HUES48 (cell line): Measurements from ENCODE around the gene ZNF606.

Source experiments
- H3K27ac ChIP-seq: one replicate; pipeline ENCODE4 v1.7.0; 2013; ENCODE audit warnings: low read depth, low read length, inconsistent platforms
- H3K27me3 ChIP-seq: 2 replicates; pipeline ENCODE4 v1.6.1; 2013; ENCODE audit warnings: mild to moderate bottlenecking, low read length; ENCODE audit not compliant: control insufficient read depth, insufficient read depth
- H3K36me3 ChIP-seq: 2 replicates; pipeline ENCODE4 v1.6.1; 2013; ENCODE audit warnings: low read length; ENCODE audit not compliant: control insufficient read depth, insufficient read depth
- H3K4me1 ChIP-seq: 2 replicates; pipeline ENCODE4 v1.6.1; 2013; ENCODE audit warnings: mild to moderate bottlenecking, low read length; ENCODE audit not compliant: control insufficient read depth, insufficient read depth
- H3K4me3 ChIP-seq: 2 replicates; pipeline ENCODE4 v1.5.1; 2013; ENCODE audit warnings: mild to moderate bottlenecking, low read depth, low read length
- H3K9ac ChIP-seq: 2 replicates; pipeline ENCODE4 v1.6.1; 2013; ENCODE audit warnings: mild to moderate bottlenecking, low read depth, low read length, moderate library complexity
- H3K9me3 ChIP-seq: 2 replicates; pipeline ENCODE4 v1.6.1; 2013; ENCODE audit warnings: low read length; ENCODE audit not compliant: control insufficient read depth, insufficient read depth

Gene ZNF606

DNA sequence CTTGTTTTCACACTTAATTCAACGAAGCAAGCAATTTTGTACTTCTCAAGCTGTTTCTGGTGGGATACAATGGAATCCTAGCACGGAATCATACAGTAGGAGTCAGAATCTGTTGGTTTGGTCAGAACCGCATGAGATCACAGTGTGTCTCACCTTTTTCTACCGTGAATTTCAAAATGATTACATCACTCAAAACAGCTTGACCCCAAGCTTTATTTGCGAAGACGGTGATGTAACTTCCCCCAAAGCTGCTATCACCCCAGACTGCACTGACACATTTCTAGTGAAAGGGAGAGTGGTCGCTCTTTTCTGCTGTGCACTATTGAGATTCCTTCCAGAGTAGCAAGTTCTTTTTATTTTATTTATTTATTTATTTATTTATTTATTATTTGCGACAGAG lies 37.9 kb downstream of the ZNF606 start:
- H3K27me3 ChIP-seq: no peaks in the 10 kb centered on the region
- no peak overlapping the region for H3K9ac ChIP-seq
- H3K4me3 ChIP-seq: no peak overlapping the region; the same call in 1 of the 2 replicates
- H3K9me3 ChIP-seq: peaks cover 53% of the 10 kb centered on the region
- H3K36me3 ChIP-seq: no peaks in the 10 kb centered on the region
- no peaks in the 10 kb centered on the region for H3K4me1 ChIP-seq
- H3K27ac ChIP-seq: no peak overlapping the region

DNA sequence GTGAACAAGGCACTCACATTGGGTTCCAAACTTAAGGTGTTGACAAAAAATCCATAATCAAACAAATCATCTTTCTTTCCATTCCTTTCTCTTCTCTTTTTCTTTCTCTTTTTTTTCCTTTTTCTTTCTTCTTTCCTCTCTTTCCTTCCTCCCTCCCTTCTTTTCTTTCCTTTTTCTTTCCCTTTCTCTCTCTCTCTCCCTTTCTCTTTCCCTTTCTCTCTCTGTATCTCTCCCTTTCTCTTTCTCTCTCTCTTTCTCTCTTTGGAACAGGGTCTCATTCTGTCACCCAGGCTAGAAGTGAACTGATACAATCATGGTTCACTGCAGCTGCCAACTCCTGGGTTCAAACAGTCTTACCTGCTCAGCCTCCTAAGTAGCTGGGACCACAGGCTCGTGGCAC lies 40.8 kb downstream of the ZNF606 start:
- H3K4me3 ChIP-seq: no peak overlapping the region
- peaks cover 51% of the 10 kb centered on the region for H3K9me3 ChIP-seq
- H3K4me1 ChIP-seq: no peaks in the 10 kb centered on the region
- no peaks in the 10 kb centered on the region for H3K27me3 ChIP-seq
- H3K27ac ChIP-seq: no peak overlapping the region
- no peaks in the 10 kb centered on the region for H3K36me3 ChIP-seq
- no peak overlapping the region for H3K9ac ChIP-seq

DNA sequence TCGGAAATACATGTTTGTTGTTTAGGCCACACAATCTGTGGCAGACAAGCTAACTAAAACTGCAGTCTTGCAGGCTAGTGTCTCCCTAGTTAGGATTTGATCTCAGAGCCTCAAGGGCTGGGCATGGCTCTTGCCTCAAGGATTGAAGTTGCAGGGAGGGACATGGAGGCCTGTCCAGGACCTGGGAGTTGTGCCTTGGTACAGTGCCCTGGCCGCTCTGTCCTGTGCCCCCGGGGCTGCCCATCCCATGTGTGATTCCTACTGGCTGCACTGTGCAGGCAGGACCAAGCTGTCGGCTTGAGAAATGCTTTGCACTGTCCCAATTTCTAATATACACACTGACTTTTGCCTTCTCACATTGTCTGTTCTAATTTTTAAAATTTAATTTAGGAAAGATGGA lies 47.6 kb downstream of the ZNF606 start:
- Histone ChIP-seq H3K27me3 (no peaks in the 10 kb centered on the region), H3K9ac (no peak overlapping the region), H3K9me3 (peaks cover 56% of the 10 kb centered on the region), H3K4me3 (no peak overlapping the region), H3K36me3 (no peaks in the 10 kb centered on the region), H3K4me1 (no peaks in the 10 kb centered on the region), H3K27ac (no peak overlapping the region)

DNA sequence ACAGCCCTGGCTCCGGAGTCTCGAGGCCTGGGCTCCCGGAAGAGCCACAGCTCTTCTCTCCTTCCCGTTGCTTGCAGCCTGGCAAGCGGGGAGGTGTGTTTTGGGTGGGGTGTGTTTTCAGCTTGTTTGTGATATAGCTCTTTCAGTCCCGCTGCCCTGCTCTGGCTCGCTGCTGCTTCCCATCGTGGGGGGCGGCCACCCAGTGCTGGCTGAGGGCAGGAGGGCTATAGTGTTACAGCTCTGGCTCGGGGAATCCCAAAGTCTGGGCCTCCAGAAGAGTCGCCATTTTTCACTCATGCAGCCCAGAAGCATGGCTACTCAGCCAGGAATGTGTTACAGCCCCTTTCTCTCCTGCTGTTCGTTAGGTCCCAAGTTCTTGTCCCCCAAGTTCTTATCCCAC lies 52.9 kb downstream of the ZNF606 start:
- Histone ChIP-seq H3K4me3 (no peak overlapping the region), H3K36me3 (no peaks in the 10 kb centered on the region), H3K9ac (no peak overlapping the region), H3K9me3 (peaks cover 34% of the 10 kb centered on the region), H3K27me3 (no peaks in the 10 kb centered on the region), H3K27ac (no peak overlapping the region), H3K4me1 (no peaks in the 10 kb centered on the region)

DNA sequence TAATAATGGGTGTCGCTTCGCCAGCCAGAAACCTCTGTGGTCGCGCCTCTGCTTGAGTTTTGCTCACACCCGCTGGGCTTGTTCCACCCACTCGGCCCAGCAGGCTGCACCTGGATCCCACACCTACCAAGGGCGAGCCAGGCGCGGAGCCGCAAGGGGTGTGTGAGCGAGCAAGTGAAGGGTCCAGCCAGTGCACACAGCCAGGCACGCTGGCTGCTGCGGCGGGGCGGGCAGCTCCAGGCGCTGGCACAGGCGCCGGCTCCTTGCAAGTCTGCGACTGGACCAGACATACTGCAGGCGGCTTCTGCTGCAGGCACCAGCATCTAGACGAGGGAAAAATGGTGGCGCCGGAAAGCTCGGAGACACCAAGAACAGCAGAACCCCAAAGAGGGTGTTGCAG lies 53.3 kb downstream of the ZNF606 start:
- no peak overlapping the region for H3K4me3 ChIP-seq
- H3K4me1 ChIP-seq: no peaks in the 10 kb centered on the region
- peaks cover 2% of the 10 kb centered on the region; the same call in 1 of the 2 replicates for H3K36me3 ChIP-seq
- peaks cover 31% of the 10 kb centered on the region for H3K9me3 ChIP-seq
- H3K9ac ChIP-seq: no peak overlapping the region
- H3K27ac ChIP-seq: no peak overlapping the region
- no peaks in the 10 kb centered on the region for H3K27me3 ChIP-seq

DNA sequence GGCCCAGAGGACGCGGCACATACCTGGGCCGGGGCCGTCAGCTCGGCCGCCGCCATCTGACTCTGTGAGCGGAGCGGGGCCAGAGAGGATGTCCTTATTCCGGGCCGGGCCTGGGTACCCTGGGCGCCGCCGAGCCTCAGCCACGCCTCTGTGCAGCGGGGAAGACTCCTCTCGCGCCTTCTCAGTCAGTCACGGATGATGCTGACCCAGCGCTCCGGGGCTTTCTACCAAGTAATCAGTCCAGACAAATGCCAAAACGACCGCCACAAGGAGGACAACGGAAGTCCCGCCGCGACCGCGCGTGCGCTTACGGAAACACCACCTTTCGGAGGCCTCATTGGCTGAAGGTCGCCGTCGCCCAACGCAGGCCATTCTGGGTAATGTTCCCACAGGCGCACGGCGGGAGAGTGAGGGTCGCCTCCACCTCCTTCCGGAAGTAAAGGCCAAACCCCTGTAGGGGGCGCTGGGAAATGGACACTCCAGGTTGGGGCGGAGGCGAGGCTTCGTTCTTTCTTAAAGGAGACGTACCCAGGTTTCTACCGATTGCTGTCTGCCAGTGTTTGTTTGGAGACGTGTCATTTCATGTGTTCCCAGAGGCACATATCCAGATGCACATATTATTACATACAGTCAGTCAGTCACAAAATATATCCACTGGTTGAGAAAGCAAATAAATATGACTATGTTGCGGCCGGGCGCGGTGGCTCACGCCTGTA lies 55.0 kb downstream of the ZNF606 start, which contains the start of gene ZNF256:
ZNF256 (minus strand) TSS at position 288 of the 716 bp plus-strand sequence; CDS start at position 56, 232 bp downstream.
- Histone ChIP-seq H3K9ac (peak within 1 kb of the TSS; percentile 90), H3K4me3 (peak within 1 kb of the TSS; percentile 98), H3K36me3 (peaks cover 19% of the 10 kb centered on the region), H3K4me1 (no peaks in the 10 kb centered on the region), H3K27me3 (no peaks in the 10 kb centered on the region), H3K27ac (peak within 1 kb of the TSS; percentile 81), H3K9me3 (peaks cover 36% of the 10 kb centered on the region)

DNA sequence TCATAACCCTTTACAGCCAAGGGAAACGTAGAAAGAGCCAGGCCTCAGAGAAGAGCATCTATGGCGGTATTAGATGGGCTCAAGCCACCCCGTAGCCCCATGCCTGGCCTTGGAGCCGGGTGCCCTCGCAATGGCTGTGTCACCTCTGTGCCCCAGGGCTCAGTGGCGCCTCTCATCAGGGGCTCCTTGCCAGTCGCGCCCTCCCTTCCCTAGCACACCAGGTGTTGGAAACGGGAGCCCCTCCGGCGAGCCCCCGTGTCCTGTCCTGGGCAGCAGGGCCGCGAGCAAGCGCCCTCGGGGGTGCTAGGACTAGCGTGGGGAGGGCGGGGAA lies 55.6 kb downstream of the ZNF606 start:
- H3K4me3 ChIP-seq: peak overlapping the region; percentile 98
- no peaks in the 10 kb centered on the region for H3K27me3 ChIP-seq
- peaks cover 37% of the 10 kb centered on the region for H3K9me3 ChIP-seq
- H3K9ac ChIP-seq: peak overlapping the region; percentile 90
- no peaks in the 10 kb centered on the region for H3K4me1 ChIP-seq
- H3K36me3 ChIP-seq: peaks cover 24% of the 10 kb centered on the region
- peak overlapping the region; percentile 81 for H3K27ac ChIP-seq

DNA sequence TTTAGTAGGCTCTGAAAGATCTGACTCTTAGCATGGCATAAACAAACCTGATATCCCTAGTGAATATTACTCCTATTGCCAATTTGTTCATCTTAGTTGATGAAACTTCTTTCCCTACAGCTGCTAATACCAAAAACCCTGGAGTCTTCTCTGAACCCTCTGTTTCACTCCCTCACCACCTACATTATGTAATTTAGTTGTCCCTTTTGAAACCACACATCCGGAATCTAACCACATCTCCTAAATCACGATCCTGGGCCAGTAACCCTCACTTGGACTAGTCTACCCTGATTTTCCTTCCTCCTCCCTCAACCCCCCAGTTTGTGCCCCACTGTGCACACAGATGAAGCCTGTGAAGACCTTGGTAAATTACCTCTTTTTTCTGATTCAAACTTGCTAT lies 56.3 kb downstream of the ZNF606 start:
- H3K27me3 ChIP-seq: no peaks in the 10 kb centered on the region
- H3K9me3 ChIP-seq: peaks cover 33% of the 10 kb centered on the region
- H3K27ac ChIP-seq: no peak overlapping the region
- no peaks in the 10 kb centered on the region for H3K4me1 ChIP-seq
- H3K4me3 ChIP-seq: peak overlapping the region; percentile 98
- peaks cover 32% of the 10 kb centered on the region for H3K36me3 ChIP-seq
- H3K9ac ChIP-seq: peak overlapping the region; percentile 90; the same call in 1 of the 2 replicates

DNA sequence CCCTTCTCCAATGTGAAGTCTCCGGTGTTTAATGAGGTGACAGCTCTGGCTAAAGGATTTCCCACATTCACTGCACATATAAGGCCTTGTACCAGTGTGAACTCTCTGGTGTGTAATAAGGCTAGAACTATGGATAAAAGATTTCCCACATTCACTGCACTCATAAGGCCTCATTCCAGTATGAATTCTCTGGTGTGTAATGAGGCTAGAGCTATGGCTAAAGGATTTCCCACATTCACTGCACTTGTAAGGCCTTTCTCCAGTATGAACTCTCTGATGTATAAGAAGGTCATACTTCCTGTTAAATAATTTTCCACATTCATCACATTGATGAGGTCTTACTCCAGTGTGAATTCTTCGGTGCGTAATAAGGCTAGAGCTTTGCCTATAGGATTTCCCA lies 61.0 kb downstream of the ZNF606 start:
- no peak overlapping the region for H3K9ac ChIP-seq
- H3K9me3 ChIP-seq: peaks cover 25% of the 10 kb centered on the region
- peaks cover 43% of the 10 kb centered on the region for H3K36me3 ChIP-seq
- H3K27me3 ChIP-seq: no peaks in the 10 kb centered on the region
- no peaks in the 10 kb centered on the region for H3K4me1 ChIP-seq
- no peak overlapping the region for H3K4me3 ChIP-seq
- H3K27ac ChIP-seq: no peak overlapping the region

DNA sequence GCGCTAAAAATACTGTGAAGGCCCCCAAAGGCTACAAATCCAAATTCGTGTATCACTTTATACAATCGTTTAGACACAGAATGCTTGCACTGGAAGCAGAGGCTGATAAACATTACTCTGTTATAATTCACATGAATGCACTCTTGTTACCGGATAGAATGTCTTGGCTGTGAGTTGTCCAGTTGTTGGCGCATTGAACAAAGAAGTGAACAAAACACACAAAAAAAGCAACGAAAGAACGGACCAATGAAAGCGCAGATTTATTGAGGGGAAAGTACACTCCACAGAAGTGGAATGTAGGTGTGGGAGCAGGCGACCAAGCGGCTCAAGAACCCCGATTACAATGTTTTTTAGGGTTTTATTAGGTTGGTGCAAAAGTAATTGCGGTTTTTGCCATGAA lies 66.9 kb downstream of the ZNF606 start:
- Histone ChIP-seq H3K4me3 (peak overlapping the region; percentile 94), H3K36me3 (peaks cover 34% of the 10 kb centered on the region), H3K27ac (no peak overlapping the region), H3K9me3 (peaks cover 15% of the 10 kb centered on the region), H3K4me1 (no peaks in the 10 kb centered on the region; the same call in none of the 2 replicates), H3K9ac (no peak overlapping the region), H3K27me3 (no peaks in the 10 kb centered on the region)

DNA sequence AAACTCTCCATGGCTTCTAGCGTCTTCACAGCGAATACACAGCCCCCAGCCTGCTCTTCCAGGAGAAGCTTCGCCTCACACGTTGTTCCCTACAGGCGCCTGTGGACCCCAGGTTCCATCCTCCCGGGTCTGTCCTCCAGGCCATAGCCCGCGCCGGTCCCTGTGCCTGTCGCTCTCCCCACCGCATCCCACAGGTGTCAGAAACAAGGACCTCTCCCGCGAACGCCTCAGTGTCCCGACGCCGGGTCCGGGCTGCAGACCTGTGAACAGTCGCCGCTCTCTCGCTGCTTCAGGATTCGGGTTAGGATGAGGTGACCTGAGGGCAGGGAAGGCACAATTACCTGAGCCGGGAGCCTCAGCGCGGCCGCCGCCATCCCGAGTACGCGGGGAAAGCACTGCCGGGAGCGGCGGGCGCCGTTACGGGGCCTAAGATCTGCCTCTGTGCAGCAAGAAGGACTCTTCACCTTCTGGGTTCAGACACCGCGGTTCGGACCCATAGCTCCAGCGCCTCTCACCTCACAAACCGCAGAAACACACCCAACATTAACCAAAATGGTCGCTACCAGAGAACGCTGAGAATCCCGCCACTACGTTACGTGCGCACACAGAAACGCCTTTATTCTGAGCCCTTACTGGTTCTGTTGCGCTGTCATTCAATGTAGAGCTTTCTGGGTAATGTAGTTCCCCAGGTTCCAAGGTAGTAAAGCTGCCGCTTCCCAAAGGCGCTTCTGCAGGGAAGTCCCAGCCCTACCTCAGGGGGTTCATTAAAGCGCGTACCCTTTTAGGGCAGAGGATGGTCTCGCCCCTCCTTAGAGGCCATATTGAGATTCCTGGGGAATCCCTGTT lies 67.6 kb downstream of the ZNF606 start, which contains the start of gene ZNF418:
ZNF418 (minus strand) TSS at position 583 of the 846 bp plus-strand sequence. CDS start 1,580 bp downstream, outside the sequence.
- H3K4me3 ChIP-seq: peak within 1 kb of the TSS; percentile 94
- H3K9me3 ChIP-seq: peaks cover 18% of the 10 kb centered on the region
- H3K36me3 ChIP-seq: peaks cover 34% of the 10 kb centered on the region
- H3K27me3 ChIP-seq: no peaks in the 10 kb centered on the region
- no peaks in the 10 kb centered on the region; the same call in none of the 2 replicates for H3K4me1 ChIP-seq
- peak within 1 kb of the TSS; percentile 87 for H3K27ac ChIP-seq
- peak within 1 kb of the TSS; percentile 97 for H3K9ac ChIP-seq
